Ovary (tissue), 3 donors: ENCODE data around the gene SLC23A2.

Source experiments
- POLR2A ChIP-seq: fragments of 450-650 bp; IDR thresholded peaks from one replicate; pipeline ENCODE4 v1.6.1; 2017; ENCODE audit warnings: antibody characterized with exemption, mild to moderate bottlenecking, moderate library complexity
- TF ChIP-seq, protein P1 (sequence below), 3 donors: fragments of 450-650 bp in 2 of 3; fragments of 200-600 bp in 1 of 3; IDR thresholded peaks; one replicate each; pipeline versions ENCODE4 v1.5.1 to v1.8.0; 2016 to 2022; ENCODE audit warnings: antibody characterized with exemption in 3 of 3, mild to moderate bottlenecking in 1 of 3
- donor health status: DM: no; HTN: no; CAD: no.

DNA sequence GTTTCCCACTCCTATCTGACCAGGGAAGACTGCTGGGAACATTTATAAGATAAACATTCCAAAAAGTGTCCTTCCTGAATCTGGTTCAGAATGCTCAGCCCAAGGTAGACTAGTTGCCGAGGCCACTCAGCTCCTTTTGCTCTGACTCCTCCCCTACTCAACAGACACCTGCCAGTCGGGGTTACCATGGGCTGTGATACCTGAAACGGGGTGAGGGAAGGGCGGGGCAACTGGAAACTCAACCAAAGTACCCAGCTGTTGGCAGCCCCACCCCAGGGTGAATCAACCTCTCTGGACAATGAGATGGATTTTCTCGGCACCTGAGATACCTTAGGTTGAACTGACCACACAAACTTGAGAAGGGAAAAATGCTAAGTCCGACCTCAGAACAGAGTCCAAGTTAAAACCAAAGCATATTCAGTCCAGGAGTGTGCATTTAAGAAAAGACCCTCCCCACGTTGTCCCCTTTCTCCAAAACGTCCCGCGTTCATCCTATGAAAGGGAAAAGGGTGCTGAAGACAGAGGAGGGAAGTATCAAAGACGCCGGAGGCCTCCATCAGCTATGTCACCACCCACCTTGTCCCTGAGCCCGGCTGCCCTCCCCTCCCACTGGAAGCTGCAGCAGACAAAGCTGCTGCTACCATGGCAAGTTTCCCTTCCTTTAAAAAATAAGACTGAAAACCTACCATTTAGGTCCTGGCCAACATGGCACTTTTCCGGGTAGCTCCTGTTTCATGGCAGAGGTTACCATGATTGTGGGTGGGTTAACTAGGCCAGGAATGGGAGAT is 100.1 kb downstream of the SLC23A2 start:
- TF ChIP-seq, protein P1, sequence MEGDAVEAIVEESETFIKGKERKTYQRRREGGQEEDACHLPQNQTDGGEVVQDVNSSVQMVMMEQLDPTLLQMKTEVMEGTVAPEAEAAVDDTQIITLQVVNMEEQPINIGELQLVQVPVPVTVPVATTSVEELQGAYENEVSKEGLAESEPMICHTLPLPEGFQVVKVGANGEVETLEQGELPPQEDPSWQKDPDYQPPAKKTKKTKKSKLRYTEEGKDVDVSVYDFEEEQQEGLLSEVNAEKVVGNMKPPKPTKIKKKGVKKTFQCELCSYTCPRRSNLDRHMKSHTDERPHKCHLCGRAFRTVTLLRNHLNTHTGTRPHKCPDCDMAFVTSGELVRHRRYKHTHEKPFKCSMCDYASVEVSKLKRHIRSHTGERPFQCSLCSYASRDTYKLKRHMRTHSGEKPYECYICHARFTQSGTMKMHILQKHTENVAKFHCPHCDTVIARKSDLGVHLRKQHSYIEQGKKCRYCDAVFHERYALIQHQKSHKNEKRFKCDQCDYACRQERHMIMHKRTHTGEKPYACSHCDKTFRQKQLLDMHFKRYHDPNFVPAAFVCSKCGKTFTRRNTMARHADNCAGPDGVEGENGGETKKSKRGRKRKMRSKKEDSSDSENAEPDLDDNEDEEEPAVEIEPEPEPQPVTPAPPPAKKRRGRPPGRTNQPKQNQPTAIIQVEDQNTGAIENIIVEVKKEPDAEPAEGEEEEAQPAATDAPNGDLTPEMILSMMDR (IDR thresholded peaks at IDR 0.05) = no peak
- no peak for TF ChIP-seq POLR2A
